GM23338 (cell line): ENCODE results near the gene CEBPB.

Source experiments
- CREB1 ChIP-seq: fragments of 250-450 bp; sonication (Bioruptor Pico); IDR thresholded peaks from 2 replicates; pipeline ENCODE4 v1.5.0; 2020; ENCODE audit warnings: low read depth, mild to moderate bottlenecking, moderate library complexity
- EZH2 ChIP-seq: fragments of 200-600 bp; sonication (generic); IDR thresholded peaks from one replicate; pipeline ENCODE4 v1.8.0; 2017; ENCODE audit warnings: antibody characterized with exemption, mild to moderate bottlenecking, low read depth; ENCODE audit not compliant: unreplicated experiment
- EZH2phosphoT487 ChIP-seq: fragments of 200-600 bp; sonication (generic); IDR thresholded peaks from one replicate; pipeline ENCODE4 v1.8.1; 2018; ENCODE audit warnings: antibody characterized with exemption; ENCODE audit not compliant: unreplicated experiment
- JUNB ChIP-seq: IDR thresholded peaks from one replicate; pipeline ENCODE4 v1.6.1; 2016; ENCODE audit warnings: antibody characterized with exemption; ENCODE audit not compliant: unreplicated experiment
- NANOG ChIP-seq: IDR thresholded peaks from 2 replicates; pipeline ENCODE4 v1.6.1; 2016; ENCODE audit warnings: antibody characterized with exemption, borderline replicate concordance
- POLR2AphosphoS5 ChIP-seq: IDR thresholded peaks from 2 replicates; pipeline ENCODE4 v1.6.1; 2016; ENCODE audit warnings: antibody characterized with exemption, low read depth
- STAT1 ChIP-seq: IDR thresholded peaks from one replicate; pipeline ENCODE4 v1.6.1; 2016; ENCODE audit warnings: antibody characterized with exemption; ENCODE audit not compliant: unreplicated experiment
- ZNF114 ChIP-seq: fragments of 250-450 bp; sonication (Bioruptor Pico); IDR thresholded peaks from 2 replicates; pipeline ENCODE4 v1.5.0; 2020; ENCODE audit warnings: mild to moderate bottlenecking, moderate library complexity
- TF ChIP-seq, protein P1 (sequence below), 2 experiments: fragments of 200-600 bp in 1 of 2; sonication (generic) in 1 of 2; conservative IDR thresholded peaks; 2 replicates each; pipeline versions ENCODE4 v1.5.1 to v1.6.1; 2016 to 2017; ENCODE audit warnings: antibody characterized with exemption in 2 of 2, low read depth in 2 of 2, mild to moderate bottlenecking in 2 of 2, moderate library complexity in 1 of 2
- TF ChIP-seq, protein P2 (sequence below): IDR thresholded peaks from one replicate; pipeline ENCODE4 v1.6.1; 2018; ENCODE audit warnings: antibody characterized with exemption; ENCODE audit not compliant: unreplicated experiment
- TF ChIP-seq, protein P3 (sequence below): IDR thresholded peaks from 2 replicates; pipeline ENCODE4 v1.6.1; 2016; ENCODE audit warnings: antibody characterized with exemption

DNA sequence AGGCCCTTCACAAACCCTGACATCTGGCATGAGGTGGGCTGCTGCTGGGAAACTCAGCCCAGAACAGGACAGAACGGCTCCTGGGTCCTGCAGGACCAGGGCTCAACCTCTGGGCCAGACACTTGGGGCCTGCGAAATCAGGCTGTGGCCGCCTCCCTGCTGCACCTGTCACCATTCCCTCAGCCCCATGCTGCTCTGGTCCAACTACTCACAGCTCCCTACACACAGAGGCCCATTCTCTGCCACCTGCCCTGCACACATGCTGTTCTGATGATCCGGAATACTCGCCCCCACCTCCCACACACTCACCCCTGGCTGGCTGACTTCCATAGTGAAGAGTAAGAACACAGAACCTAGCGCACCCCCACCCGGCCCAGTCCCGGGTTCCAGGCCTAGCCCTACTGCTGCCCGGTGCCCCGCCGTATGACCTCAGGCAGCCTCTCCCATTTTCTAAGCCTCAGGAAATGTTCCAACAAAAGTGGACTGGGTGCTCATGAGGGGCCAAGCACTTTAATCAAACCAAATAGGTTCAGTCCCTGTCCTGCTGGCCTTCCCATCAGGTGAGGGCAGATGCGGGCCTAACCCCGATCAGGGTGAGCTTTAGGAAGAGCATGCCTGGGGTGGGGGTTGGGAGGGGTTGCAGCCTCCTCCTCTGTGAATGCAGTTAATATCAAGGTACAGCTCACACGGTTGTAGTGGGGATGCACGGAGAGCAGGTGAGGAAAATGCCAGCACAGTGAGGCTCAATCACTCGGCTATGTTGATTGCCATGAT lies 41.0 kb upstream of the CEBPB start:
- TF ChIP-seq, protein P1, sequence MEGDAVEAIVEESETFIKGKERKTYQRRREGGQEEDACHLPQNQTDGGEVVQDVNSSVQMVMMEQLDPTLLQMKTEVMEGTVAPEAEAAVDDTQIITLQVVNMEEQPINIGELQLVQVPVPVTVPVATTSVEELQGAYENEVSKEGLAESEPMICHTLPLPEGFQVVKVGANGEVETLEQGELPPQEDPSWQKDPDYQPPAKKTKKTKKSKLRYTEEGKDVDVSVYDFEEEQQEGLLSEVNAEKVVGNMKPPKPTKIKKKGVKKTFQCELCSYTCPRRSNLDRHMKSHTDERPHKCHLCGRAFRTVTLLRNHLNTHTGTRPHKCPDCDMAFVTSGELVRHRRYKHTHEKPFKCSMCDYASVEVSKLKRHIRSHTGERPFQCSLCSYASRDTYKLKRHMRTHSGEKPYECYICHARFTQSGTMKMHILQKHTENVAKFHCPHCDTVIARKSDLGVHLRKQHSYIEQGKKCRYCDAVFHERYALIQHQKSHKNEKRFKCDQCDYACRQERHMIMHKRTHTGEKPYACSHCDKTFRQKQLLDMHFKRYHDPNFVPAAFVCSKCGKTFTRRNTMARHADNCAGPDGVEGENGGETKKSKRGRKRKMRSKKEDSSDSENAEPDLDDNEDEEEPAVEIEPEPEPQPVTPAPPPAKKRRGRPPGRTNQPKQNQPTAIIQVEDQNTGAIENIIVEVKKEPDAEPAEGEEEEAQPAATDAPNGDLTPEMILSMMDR (conservative IDR thresholded peaks at IDR 0.05; ENCODE audit: low read depth in 2 of 2) = no peak
- TF ChIP-seq CREB1 = no peak
- TF ChIP-seq POLR2AphosphoS5 = no peak
- TF ChIP-seq, protein P2, sequence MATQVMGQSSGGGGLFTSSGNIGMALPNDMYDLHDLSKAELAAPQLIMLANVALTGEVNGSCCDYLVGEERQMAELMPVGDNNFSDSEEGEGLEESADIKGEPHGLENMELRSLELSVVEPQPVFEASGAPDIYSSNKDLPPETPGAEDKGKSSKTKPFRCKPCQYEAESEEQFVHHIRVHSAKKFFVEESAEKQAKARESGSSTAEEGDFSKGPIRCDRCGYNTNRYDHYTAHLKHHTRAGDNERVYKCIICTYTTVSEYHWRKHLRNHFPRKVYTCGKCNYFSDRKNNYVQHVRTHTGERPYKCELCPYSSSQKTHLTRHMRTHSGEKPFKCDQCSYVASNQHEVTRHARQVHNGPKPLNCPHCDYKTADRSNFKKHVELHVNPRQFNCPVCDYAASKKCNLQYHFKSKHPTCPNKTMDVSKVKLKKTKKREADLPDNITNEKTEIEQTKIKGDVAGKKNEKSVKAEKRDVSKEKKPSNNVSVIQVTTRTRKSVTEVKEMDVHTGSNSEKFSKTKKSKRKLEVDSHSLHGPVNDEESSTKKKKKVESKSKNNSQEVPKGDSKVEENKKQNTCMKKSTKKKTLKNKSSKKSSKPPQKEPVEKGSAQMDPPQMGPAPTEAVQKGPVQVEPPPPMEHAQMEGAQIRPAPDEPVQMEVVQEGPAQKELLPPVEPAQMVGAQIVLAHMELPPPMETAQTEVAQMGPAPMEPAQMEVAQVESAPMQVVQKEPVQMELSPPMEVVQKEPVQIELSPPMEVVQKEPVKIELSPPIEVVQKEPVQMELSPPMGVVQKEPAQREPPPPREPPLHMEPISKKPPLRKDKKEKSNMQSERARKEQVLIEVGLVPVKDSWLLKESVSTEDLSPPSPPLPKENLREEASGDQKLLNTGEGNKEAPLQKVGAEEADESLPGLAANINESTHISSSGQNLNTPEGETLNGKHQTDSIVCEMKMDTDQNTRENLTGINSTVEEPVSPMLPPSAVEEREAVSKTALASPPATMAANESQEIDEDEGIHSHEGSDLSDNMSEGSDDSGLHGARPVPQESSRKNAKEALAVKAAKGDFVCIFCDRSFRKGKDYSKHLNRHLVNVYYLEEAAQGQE = no peak
- TF ChIP-seq EZH2 = no peak
- TF ChIP-seq EZH2phosphoT487 = no peak
- no peak for TF ChIP-seq JUNB
- no peak for TF ChIP-seq ZNF114 (CRISPR knock-in tag)
- no peak for TF ChIP-seq NANOG
- no peak for TF ChIP-seq STAT1
- TF ChIP-seq, protein P3, sequence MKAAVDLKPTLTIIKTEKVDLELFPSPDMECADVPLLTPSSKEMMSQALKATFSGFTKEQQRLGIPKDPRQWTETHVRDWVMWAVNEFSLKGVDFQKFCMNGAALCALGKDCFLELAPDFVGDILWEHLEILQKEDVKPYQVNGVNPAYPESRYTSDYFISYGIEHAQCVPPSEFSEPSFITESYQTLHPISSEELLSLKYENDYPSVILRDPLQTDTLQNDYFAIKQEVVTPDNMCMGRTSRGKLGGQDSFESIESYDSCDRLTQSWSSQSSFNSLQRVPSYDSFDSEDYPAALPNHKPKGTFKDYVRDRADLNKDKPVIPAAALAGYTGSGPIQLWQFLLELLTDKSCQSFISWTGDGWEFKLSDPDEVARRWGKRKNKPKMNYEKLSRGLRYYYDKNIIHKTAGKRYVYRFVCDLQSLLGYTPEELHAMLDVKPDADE = no peak
